Mesendoderm (in vitro differentiated cells): ENCODE data around the gene SSR1.
A peak's percentile ranks its signal among the peaks of the same experiment; 100 is the strongest.
"Not testable (repeated sequence)": the region's sequence is repeated elsewhere in the genome, so short reads cannot be mapped to it uniquely, and the experiment has no call there.

ENCODE experiments used
- DNase-seq: peaks from one replicate; pipeline ENCODE4 v3.0.0; 2013
- H2AK5ac ChIP-seq: 2 replicates; pipeline ENCODE4 v1.6.1; 2013; ENCODE audit warnings: low read length, inconsistent platforms
- H2BK120ac ChIP-seq: 2 replicates; pipeline ENCODE4 v1.6.1; 2013; ENCODE audit warnings: low read depth, mild to moderate bottlenecking, low read length, moderate library complexity, mixed read lengths
- H2BK15ac ChIP-seq: replicated peaks from 2 replicates; pipeline ENCODE4 v1.6.1; 2013; ENCODE audit warnings: low read depth, mild to moderate bottlenecking, moderate library complexity
- H2BK5ac ChIP-seq: 2 replicates; pipeline ENCODE4 v1.6.1; 2013; ENCODE audit warnings: low read length, inconsistent platforms
- H3K18ac ChIP-seq: 2 replicates; pipeline ENCODE4 v1.6.1; 2013; ENCODE audit warnings: mild to moderate bottlenecking, low read length, mixed read lengths
- H3K23ac ChIP-seq: one replicate; pipeline ENCODE4 v1.6.1; 2013; ENCODE audit warnings: low read length
- H3K27ac ChIP-seq: 2 replicates; pipeline ENCODE4 v1.5.1; 2013; ENCODE audit warnings: low read depth, mild to moderate bottlenecking, inconsistent platforms, low read length, moderate library complexity
- H3K27me3 ChIP-seq: 2 replicates; pipeline ENCODE4 v1.6.1; 2013; ENCODE audit warnings: low read length, control low read depth, mild to moderate bottlenecking, inconsistent platforms; ENCODE audit not compliant: insufficient read depth, poor library complexity
- H3K36me3 ChIP-seq: 2 replicates; pipeline ENCODE4 v1.6.1; 2013; ENCODE audit warnings: low read length, inconsistent platforms; ENCODE audit not compliant: control insufficient read depth, insufficient read depth
- H3K4ac ChIP-seq: one replicate; pipeline ENCODE4 v1.6.1; 2013; ENCODE audit warnings: low read depth, mild to moderate bottlenecking, low read length, moderate library complexity
- H3K4me1 ChIP-seq: 2 replicates; pipeline ENCODE4 v1.6.1; 2013; ENCODE audit warnings: low read depth, low read length, inconsistent platforms; ENCODE audit not compliant: control insufficient read depth
- H3K4me2 ChIP-seq: 2 replicates; pipeline ENCODE4 v1.6.1; 2013; ENCODE audit warnings: low read length
- H3K4me3 ChIP-seq: 2 replicates; pipeline ENCODE4 v1.5.1; 2013; ENCODE audit warnings: mild to moderate bottlenecking, low read length
- H3K56ac ChIP-seq: one replicate; pipeline ENCODE4 v1.6.1; 2013; ENCODE audit warnings: low read length
- H3K79me1 ChIP-seq: 2 replicates; pipeline ENCODE4 v1.6.1; 2013; ENCODE audit warnings: low read length, inconsistent platforms
- H3K79me2 ChIP-seq: 2 replicates; pipeline ENCODE4 v1.6.1; 2013; ENCODE audit warnings: mild to moderate bottlenecking, low read length; ENCODE audit not compliant: control insufficient read depth, insufficient read depth
- H3K9ac ChIP-seq: 2 replicates; pipeline ENCODE4 v1.6.1; 2013; ENCODE audit warnings: low read length, inconsistent platforms
- H4K5ac ChIP-seq: one replicate; pipeline ENCODE4 v1.6.1; 2013; ENCODE audit warnings: low read length
- H4K8ac ChIP-seq: one replicate; pipeline ENCODE4 v1.6.1; 2013; ENCODE audit warnings: low read depth, mild to moderate bottlenecking, control low read depth, low read length, moderate library complexity
- WGBS: extraction: QIAGEN DNeasy Blood & Tissue Kit; methylation state at CpG from one replicate; pipeline ENCODE4 v1.1.7; 2013; ENCODE audit warnings: low lambda C conversion rate, missing lambda C conversion rate; ENCODE audit not compliant: insufficient coverage; ENCODE audit errors: extremely low coverage; 5-methylcytosine and 5-hydroxymethylcytosine counted together

Gene SSR1

GRCh38 chr6:7343546-7344475, 30.8 kb upstream of the SSR1 start:
- H2BK5ac ChIP-seq, result no peak overlapping the region
- no peak overlapping the region for H3K56ac ChIP-seq
- no peak overlapping the region for H3K9ac ChIP-seq
- no peak overlapping the region for H3K4ac ChIP-seq
- H3K27me3 ChIP-seq, result no peaks in the 10 kb centered on the region
- no peak overlapping the region for H4K8ac ChIP-seq
- no peaks in the 10 kb centered on the region for H3K79me1 ChIP-seq
- no CpG with 5 or more reads among the region's 29 CpGs for WGBS
- H2AK5ac ChIP-seq, result no peak overlapping the region
- no peak overlapping the region for H3K18ac ChIP-seq
- no peak overlapping the region for H3K23ac ChIP-seq
- peaks cover 2% of the 10 kb centered on the region for H3K4me1 ChIP-seq
- no peak overlapping the region for H3K4me2 ChIP-seq
- H4K5ac ChIP-seq, result no peak overlapping the region
- no peak overlapping the region for H2BK15ac ChIP-seq
- no peak for DNase-seq
- no peaks in the 10 kb centered on the region for H3K79me2 ChIP-seq
- no peak overlapping the region for H3K27ac ChIP-seq
- no peak overlapping the region for H3K4me3 ChIP-seq
- H2BK120ac ChIP-seq, result no peak overlapping the region
- no peaks in the 10 kb centered on the region for H3K36me3 ChIP-seq

GRCh38 chr6:7341989-7342742, 29.2 kb upstream of the SSR1 start:
- Histone ChIP-seq H3K23ac (no peak overlapping the region), H3K4me2 (no peak overlapping the region), H3K4me1 (no peaks in the 10 kb centered on the region), H3K9ac (no peak overlapping the region), H3K36me3 (no peaks in the 10 kb centered on the region), H3K56ac (no peak overlapping the region), H3K79me2 (no peaks in the 10 kb centered on the region), H4K5ac (no peak overlapping the region), H3K18ac (no peak overlapping the region), H3K4me3 (no peak overlapping the region), H3K27me3 (no peaks in the 10 kb centered on the region), H4K8ac (no peak overlapping the region), H3K4ac (no peak overlapping the region), H3K27ac (no peak overlapping the region), H2BK120ac (no peak overlapping the region), H3K79me1 (no peaks in the 10 kb centered on the region), H2AK5ac (no peak overlapping the region), H2BK5ac (no peak overlapping the region), H2BK15ac (no peak overlapping the region)
- WGBS, result no CpG with 5 or more reads among the region's 9 CpGs
- peak; percentile 85 for DNase-seq

- Histone ChIP-seq H3K27me3 (no peaks in the 10 kb centered on the region), H3K4me1 (no peaks in the 10 kb centered on the region), H4K8ac (no peak overlapping the region), H2BK120ac (no peak overlapping the region), H3K79me1 (no peaks in the 10 kb centered on the region), H3K79me2 (no peaks in the 10 kb centered on the region), H3K4me3 (no peak overlapping the region), H3K4ac (no peak overlapping the region), H4K5ac (no peak overlapping the region), H3K4me2 (no peak overlapping the region), H3K27ac (no peak overlapping the region), H3K23ac (no peak overlapping the region), H2AK5ac (no peak overlapping the region), H3K18ac (no peak overlapping the region), H3K9ac (no peak overlapping the region), H2BK5ac (no peak overlapping the region), H3K36me3 (no peaks in the 10 kb centered on the region), H3K56ac (no peak overlapping the region), H2BK15ac (no peak overlapping the region)
- no CpG with 5 or more reads among the region's 3 CpGs for WGBS
- no peak for DNase-seq
Observed at GRCh38 chr6:7341271-7341670, 28.3 kb upstream of the SSR1 start.

- H3K56ac ChIP-seq, result peak overlapping the region; percentile 68
- not testable (repeated sequence) for H3K4me2 ChIP-seq, H3K4ac ChIP-seq, H2AK5ac ChIP-seq, H3K4me1 ChIP-seq, H2BK15ac ChIP-seq, H2BK120ac ChIP-seq, H3K36me3 ChIP-seq, H3K18ac ChIP-seq, H3K9ac ChIP-seq, H2BK5ac ChIP-seq, H3K27ac ChIP-seq, H4K5ac ChIP-seq, H3K4me3 ChIP-seq, H3K27me3 ChIP-seq, H3K79me2 ChIP-seq, H3K79me1 ChIP-seq, H4K8ac ChIP-seq
- DNase-seq, result peak; percentile 92
- H3K23ac ChIP-seq, result peak overlapping the region; percentile 68
- no CpG with 5 or more reads among the region's 14 CpGs for WGBS
Observed at GRCh38 chr6:7339007-7339732, 26.2 kb upstream of the SSR1 start.

- Histone ChIP-seq H3K56ac (no peak overlapping the region), H2AK5ac (no peak overlapping the region), H3K79me1 (no peaks in the 10 kb centered on the region), H3K9ac (no peak overlapping the region), H3K4me2 (no peak overlapping the region), H3K23ac (no peak overlapping the region), H3K4me3 (no peak overlapping the region), H3K79me2 (no peaks in the 10 kb centered on the region), H2BK120ac (no peak overlapping the region), H3K18ac (no peak overlapping the region), H3K4ac (no peak overlapping the region), H4K8ac (no peak overlapping the region), H3K27me3 (no peaks in the 10 kb centered on the region), H2BK15ac (no peak overlapping the region), H2BK5ac (no peak overlapping the region), H4K5ac (no peak overlapping the region), H3K36me3 (no peaks in the 10 kb centered on the region), H3K27ac (no peak overlapping the region), H3K4me1 (no peaks in the 10 kb centered on the region)
- WGBS, result no CpG with 5 or more reads among the region's 2 CpGs
- no peak for DNase-seq
Observed at GRCh38 chr6:7338031-7338430, 25.0 kb upstream of the SSR1 start.
